Kidney epithelial cell (primary cell): ENCODE results near the gene DDX18. TPM values are rescaled to one million over a fixed set of nuclear protein-coding genes. Genes with fewer than 3 reads are reported as not detected.

Source experiments
- DNase-seq: peaks from one replicate; pipeline ENCODE4 v3.0.0-alpha.2; 2010; ENCODE audit warnings: low read depth
- H3K27me3 ChIP-seq: 2 replicates; pipeline ENCODE4 v1.6.0; 2011; ENCODE audit warnings: low read length; ENCODE audit not compliant: control insufficient read depth, insufficient read depth
- H3K36me3 ChIP-seq: 2 replicates; pipeline ENCODE4 v1.5.1; 2011; ENCODE audit warnings: low read length; ENCODE audit not compliant: control insufficient read depth, insufficient read depth
- H3K4me3 ChIP-seq: 2 replicates; pipeline ENCODE4 v1.5.1; 2011; ENCODE audit warnings: low read depth, mild to moderate bottlenecking, control low read depth, low read length
- CTCF ChIP-seq: IDR thresholded peaks from 2 replicates; pipeline ENCODE4 v1.5.1; 2011; ENCODE audit warnings: mild to moderate bottlenecking, moderate library complexity, low read length, control low read depth, inconsistent platforms; ENCODE audit not compliant: insufficient read depth, poor library complexity, severe bottlenecking
- total RNA-seq: library from RNA; depleted of rRNA; stranded (reverse); fragments of >200 nt; gene quantifications from 2 replicates; pipeline ENCODE4 v1.2.3, GENCODE V29; 2015

Gene DDX18
- total RNA-seq, 1 donor from 2014 or later = 77.3 TPM

GRCh38 chr2:117828870-117829269, 14.4 kb downstream of the DDX18 start:
- no peak for DNase-seq
- no peaks in the 10 kb centered on the region for H3K36me3 ChIP-seq
- no peak overlapping the region for H3K4me3 ChIP-seq
- no peak for TF ChIP-seq CTCF
- H3K27me3 ChIP-seq = no peaks in the 10 kb centered on the region

- no peak overlapping the region for H3K4me3 ChIP-seq
- no peak for DNase-seq
- H3K36me3 ChIP-seq = no peaks in the 10 kb centered on the region
- TF ChIP-seq CTCF = no peak
- no peaks in the 10 kb centered on the region for H3K27me3 ChIP-seq
Observed at GRCh38 chr2:117832332-117832731, 17.8 kb downstream of the DDX18 start.

GRCh38 chr2:117832905-117833613, 18.6 kb downstream of the DDX18 start:
- no peaks in the 10 kb centered on the region for H3K36me3 ChIP-seq
- no peaks in the 10 kb centered on the region for H3K27me3 ChIP-seq
- DNase-seq = no peak
- TF ChIP-seq CTCF = no peak
- no peak overlapping the region for H3K4me3 ChIP-seq

GRCh38 chr2:117833911-117834310, 19.4 kb downstream of the DDX18 start:
- Histone ChIP-seq H3K27me3 (no peaks in the 10 kb centered on the region), H3K4me3 (no peak overlapping the region), H3K36me3 (no peaks in the 10 kb centered on the region)
- DNase-seq = no peak
- TF ChIP-seq CTCF = no peak

GRCh38 chr2:117834992-117835391, 20.5 kb downstream of the DDX18 start:
- no peak for DNase-seq

More at GRCh38 chr2:117834992-117835391, 20.5 kb downstream of the DDX18 start:
- H3K27me3 ChIP-seq = no peaks in the 10 kb centered on the region
- TF ChIP-seq CTCF = no peak
- H3K36me3 ChIP-seq = no peaks in the 10 kb centered on the region
- no peak overlapping the region for H3K4me3 ChIP-seq
